Esophagus muscularis mucosa (tissue), 4 donors: ENCODE results near the gene SHTN1. TPM values are rescaled to one million over a fixed set of nuclear protein-coding genes. Genes with fewer than 3 reads are reported as not detected.

Source experiments
- DNase-seq: peaks from one replicate; pipeline ENCODE4 v3.0.0-alpha.2; 2017; ENCODE audit errors: extremely low spot score
- H3K27ac ChIP-seq, 4 donors: fragments of 200-600 bp; sonication (generic); replicated peaks in 1 of 4; 1 replicate in 3 of 4; 2 replicates in 1 of 4; pipeline ENCODE4 v1.5.1; 2016 to 2019; ENCODE audit warnings: mild to moderate bottlenecking in 1 of 4
- H3K27me3 ChIP-seq, 4 donors: fragments of 200-600 bp; sonication (generic); one replicate each; pipeline versions ENCODE4 v1.5.1 to v1.6.0; 2016 to 2019
- H3K36me3 ChIP-seq, 4 donors: fragments of 200-600 bp; sonication (generic); one replicate each; pipeline ENCODE4 v1.5.1; 2016 to 2019
- H3K4me1 ChIP-seq, 4 donors: fragments of 200-600 bp; sonication (generic); one replicate each; pipeline ENCODE4 v1.5.1; 2016 to 2019
- H3K4me3 ChIP-seq, 4 donors: fragments of 200-600 bp; sonication (generic); 1 replicate in 2 of 4; 2 replicates in 2 of 4; pipeline ENCODE4 v1.5.1; 2016 to 2019; ENCODE audit warnings: mild to moderate bottlenecking in 4 of 4, moderate library complexity in 1 of 4
- H3K9me3 ChIP-seq, 4 donors: fragments of 200-600 bp; sonication (generic); 1 replicate in 3 of 4; 2 replicates in 1 of 4; pipeline ENCODE4 v1.5.1; 2016 to 2019
- EP300 ChIP-seq: sonication (generic); formaldehyde crosslinking; IDR thresholded peaks from one replicate; pipeline ENCODE4 v1.6.1; 2017; ENCODE audit warnings: antibody characterized with exemption
- POLR2A ChIP-seq: fragments of 450-650 bp; IDR thresholded peaks from one replicate; pipeline ENCODE4 v1.6.1; 2017; ENCODE audit warnings: antibody characterized with exemption, moderate library complexity, mild to moderate bottlenecking, low read depth
- POLR2AphosphoS5 ChIP-seq, 2 donors: sonication (generic); formaldehyde crosslinking; IDR thresholded peaks; one replicate each; pipeline ENCODE4 v1.6.1; 2017; ENCODE audit warnings: antibody characterized with exemption in 2 of 2
- WGBS: methylation state at CpG from one replicate; pipeline ENCODE4 v1.1.5; 2018; 5-methylcytosine and 5-hydroxymethylcytosine counted together
- intact Hi-C: fragments of 100-400 bp; cut with DNase I; formaldehyde crosslinking; loops from one replicate; pipeline ENCODE4 v1.15.1; 2023
- total RNA-seq, 4 donors: library from RNA; depleted of rRNA; stranded (reverse); fragments of >200 nt; gene quantifications; one replicate each; pipeline versions ENCODE4 v1.1.0 to v1.2.1, GENCODE V29; 2016
- TF ChIP-seq, protein P1 (sequence below), 3 experiments: fragments of 200-600 bp in 2 of 3; fragments of 450-650 bp in 1 of 3; sonication (generic) in 2 of 3; IDR thresholded peaks; one replicate each; pipeline ENCODE4 v1.5.1; 2017 to 2019; ENCODE audit warnings: antibody characterized with exemption in 3 of 3, mild to moderate bottlenecking in 2 of 3, moderate library complexity in 1 of 3

The SHTN1 gene
- total RNA-seq, 4 donors from 2014 or later, result 3.5 to 8.6 (median 6.1) TPM

DNA sequence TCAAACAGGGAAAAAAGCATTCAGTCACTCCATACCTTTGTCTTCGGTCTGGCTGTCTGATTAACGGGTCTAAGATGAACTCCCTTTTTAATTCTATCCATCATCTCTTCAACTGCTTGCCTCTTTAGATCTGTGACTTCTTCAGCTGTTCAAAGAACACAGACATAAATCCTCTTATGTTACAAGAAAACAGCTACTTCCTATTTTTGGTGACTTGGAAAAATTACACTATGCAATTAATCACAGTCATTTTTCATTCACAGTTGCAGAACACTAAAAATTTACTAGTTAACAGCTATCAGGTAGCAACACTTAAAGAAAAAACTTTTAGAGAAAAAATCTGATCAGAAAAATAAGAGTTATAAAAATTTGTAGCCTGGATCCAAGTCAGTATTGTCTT is 89.6 kb downstream of the SHTN1 start:
- WGBS, result 76% methylated on average over 2 of the region's 2 CpGs
- intact Hi-C loops, result no loop called here

DNA sequence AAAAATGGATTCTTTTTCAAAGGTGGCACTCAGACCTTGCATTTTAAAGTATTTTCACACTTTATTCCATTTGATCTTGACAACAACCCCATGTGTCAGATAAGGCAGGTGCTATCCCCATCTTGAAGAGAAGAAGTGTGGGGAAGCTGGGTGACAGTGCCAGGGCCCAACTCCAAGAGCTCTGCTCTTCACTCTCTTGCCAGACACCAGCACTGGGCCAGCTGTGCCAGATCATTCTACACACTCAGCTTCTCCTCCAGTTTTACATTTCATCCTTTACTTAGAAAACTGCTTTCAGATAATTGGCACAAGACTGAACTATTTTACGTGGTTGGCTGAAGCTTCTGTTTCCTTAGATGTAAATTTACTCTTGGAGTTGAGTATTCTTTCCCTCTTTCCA is 91.3 kb downstream of the SHTN1 start:
- DNase-seq, result no peak
- no peaks in the 10 kb centered on the region for H3K9me3 ChIP-seq
- TF ChIP-seq EP300 (no peak), POLR2AphosphoS5 (IDR thresholded peaks at IDR 0.05) (no peak), POLR2A (no peak)
- TF ChIP-seq, protein P1, sequence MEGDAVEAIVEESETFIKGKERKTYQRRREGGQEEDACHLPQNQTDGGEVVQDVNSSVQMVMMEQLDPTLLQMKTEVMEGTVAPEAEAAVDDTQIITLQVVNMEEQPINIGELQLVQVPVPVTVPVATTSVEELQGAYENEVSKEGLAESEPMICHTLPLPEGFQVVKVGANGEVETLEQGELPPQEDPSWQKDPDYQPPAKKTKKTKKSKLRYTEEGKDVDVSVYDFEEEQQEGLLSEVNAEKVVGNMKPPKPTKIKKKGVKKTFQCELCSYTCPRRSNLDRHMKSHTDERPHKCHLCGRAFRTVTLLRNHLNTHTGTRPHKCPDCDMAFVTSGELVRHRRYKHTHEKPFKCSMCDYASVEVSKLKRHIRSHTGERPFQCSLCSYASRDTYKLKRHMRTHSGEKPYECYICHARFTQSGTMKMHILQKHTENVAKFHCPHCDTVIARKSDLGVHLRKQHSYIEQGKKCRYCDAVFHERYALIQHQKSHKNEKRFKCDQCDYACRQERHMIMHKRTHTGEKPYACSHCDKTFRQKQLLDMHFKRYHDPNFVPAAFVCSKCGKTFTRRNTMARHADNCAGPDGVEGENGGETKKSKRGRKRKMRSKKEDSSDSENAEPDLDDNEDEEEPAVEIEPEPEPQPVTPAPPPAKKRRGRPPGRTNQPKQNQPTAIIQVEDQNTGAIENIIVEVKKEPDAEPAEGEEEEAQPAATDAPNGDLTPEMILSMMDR (IDR thresholded peaks at IDR 0.05), result no peak
- no peaks in the 10 kb centered on the region for H3K36me3 ChIP-seq
- H3K27me3 ChIP-seq, result no peaks in the 10 kb centered on the region
- intact Hi-C loops, result no loop called here
- no peak overlapping the region for H3K4me3 ChIP-seq
- no peaks in the 10 kb centered on the region for H3K4me1 ChIP-seq
- WGBS, result 57% methylated on average over 1 of the region's 1 CpG
- no peak overlapping the region for H3K27ac ChIP-seq

More for the DNA sequence above, 89.6 kb downstream of the SHTN1 start:
- H3K9me3 ChIP-seq, result no peaks in the 10 kb centered on the region
- H3K27me3 ChIP-seq, result no peaks in the 10 kb centered on the region
- no peak for TF ChIP-seq EP300
- no peak for TF ChIP-seq POLR2AphosphoS5 (IDR thresholded peaks at IDR 0.05)
- TF ChIP-seq, protein P1 (IDR thresholded peaks at IDR 0.05), result no peak
- no peak for TF ChIP-seq POLR2A
- H3K4me3 ChIP-seq, result no peak overlapping the region
- no peak for DNase-seq
- H3K27ac ChIP-seq, result no peak overlapping the region
- no peaks in the 10 kb centered on the region for H3K4me1 ChIP-seq
- peaks cover 0 to 5% (median 0%) of the 10 kb centered on the region in 4 donors for H3K36me3 ChIP-seq

DNA sequence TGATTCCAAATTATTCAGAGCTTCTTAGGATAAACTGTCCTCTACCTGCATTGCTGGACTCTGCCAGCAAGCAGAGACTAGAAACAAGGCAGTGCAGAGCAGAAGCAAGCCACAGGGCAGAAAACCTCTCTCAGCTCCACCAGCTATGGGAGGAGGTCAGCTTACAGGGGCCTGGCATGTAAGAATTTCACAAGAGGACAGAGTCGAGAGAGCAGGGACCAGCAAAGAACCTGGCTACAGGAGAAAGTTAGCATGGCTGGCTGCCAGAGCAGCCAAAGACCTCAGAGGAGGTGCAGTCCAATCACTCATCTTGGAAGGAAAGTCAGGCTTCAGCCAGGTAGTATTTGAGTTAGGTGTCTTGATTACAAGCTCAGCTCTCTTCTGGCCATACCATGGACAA is 92.8 kb downstream of the SHTN1 start:
- Histone ChIP-seq H3K27me3 (no peaks in the 10 kb centered on the region), H3K4me1 (no peaks in the 10 kb centered on the region), H3K9me3 (no peaks in the 10 kb centered on the region), H3K27ac (no peak overlapping the region), H3K36me3 (no peaks in the 10 kb centered on the region), H3K4me3 (no peak overlapping the region)
- TF ChIP-seq POLR2A (no peak), EP300 (no peak), POLR2AphosphoS5 (IDR thresholded peaks at IDR 0.05) (no peak)
- TF ChIP-seq, protein P1 (IDR thresholded peaks at IDR 0.05), result no peak
- 67% methylated on average over 1 of the region's 1 CpG for WGBS
- no peak for DNase-seq
- intact Hi-C loops, result no loop called here

DNA sequence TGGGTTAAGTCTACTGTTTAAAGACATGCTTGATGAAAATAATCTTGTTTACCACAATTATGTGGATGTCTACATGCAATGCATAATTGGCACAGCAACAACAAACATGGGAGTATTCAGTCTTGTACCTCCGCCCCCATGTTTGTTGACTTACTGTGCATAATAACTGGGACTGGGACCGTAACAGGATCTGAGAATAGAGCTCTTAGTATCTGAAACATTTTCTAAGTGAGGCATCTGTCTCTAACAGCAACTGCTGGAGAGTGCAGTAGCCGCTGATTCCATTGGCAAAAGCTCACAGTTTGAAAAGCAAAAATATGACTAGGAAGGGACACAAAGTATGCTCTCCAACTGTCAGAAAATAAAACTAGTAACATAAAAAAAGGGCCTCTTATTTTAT is 94.1 kb downstream of the SHTN1 start:
- peaks cover 0 to 5% (median 0%) of the 10 kb centered on the region in 4 donors for H3K36me3 ChIP-seq
- no peaks in the 10 kb centered on the region for H3K4me1 ChIP-seq
- H3K27me3 ChIP-seq, result no peaks in the 10 kb centered on the region
- no peaks in the 10 kb centered on the region for H3K9me3 ChIP-seq
- no peak overlapping the region for H3K27ac ChIP-seq
- no peak for DNase-seq
- intact Hi-C loops, result no loop called here
- H3K4me3 ChIP-seq, result no peak overlapping the region
- TF ChIP-seq POLR2A, result no peak
- no peak for TF ChIP-seq EP300
- no peak for TF ChIP-seq POLR2AphosphoS5 (IDR thresholded peaks at IDR 0.05)
- TF ChIP-seq, protein P1 (IDR thresholded peaks at IDR 0.05), result no peak
- 90% methylated on average over 3 of the region's 3 CpGs for WGBS

DNA sequence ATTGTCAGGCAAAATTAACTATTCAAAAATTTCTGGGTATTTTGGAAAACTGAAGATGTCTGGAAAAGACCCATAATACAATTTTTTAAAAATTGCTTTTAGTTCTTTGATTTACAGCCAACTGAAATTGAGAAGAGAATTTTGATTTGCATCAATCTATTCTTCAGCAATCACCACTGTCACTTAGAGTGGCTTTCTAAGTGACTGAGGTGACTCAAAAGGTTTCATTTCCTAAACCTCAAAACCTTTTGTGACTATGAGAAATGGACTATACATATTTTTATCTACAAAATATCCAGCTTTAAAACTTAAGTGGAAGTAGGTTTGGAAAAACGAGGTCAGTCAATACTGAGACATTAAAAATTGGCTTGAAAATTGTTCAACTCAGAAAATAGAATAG is 95.7 kb downstream of the SHTN1 start:
- WGBS, result 100% methylated on average over 1 of the region's 1 CpG
- Histone ChIP-seq H3K4me1 (no peaks in the 10 kb centered on the region), H3K27ac (no peak overlapping the region), H3K9me3 (no peaks in the 10 kb centered on the region), H3K4me3 (no peak overlapping the region), H3K36me3 (peaks cover 0 to 7% (median 0%) of the 10 kb centered on the region in 4 donors), H3K27me3 (no peaks in the 10 kb centered on the region)
- DNase-seq, result no peak
- intact Hi-C loops, result no loop called here
- TF ChIP-seq EP300 (no peak), POLR2A (no peak), POLR2AphosphoS5 (IDR thresholded peaks at IDR 0.05) (no peak)
- TF ChIP-seq, protein P1 (IDR thresholded peaks at IDR 0.05), result no peak
